Right lobe of liver (tissue), 6 donors: ENCODE data around the gene ZBTB14. TPM values are rescaled to one million over a fixed set of nuclear protein-coding genes. Genes with fewer than 3 reads are reported as not detected.

ENCODE experiments used
- ATAC-seq, 4 donors: fragments of 200-7000 bp; cut with Tn5 transposase; one replicate each; pipeline ENCODE4 v1.9.1; 2020; ENCODE audit warnings: mild to moderate bottlenecking in 4 of 4, moderate library complexity in 4 of 4
- DNase-seq, 3 donors: peaks; one replicate each; pipeline ENCODE4 v3.0.0-alpha.2; 2020
- H3K27ac ChIP-seq, 3 donors: fragments of 200-600 bp; one replicate each; pipeline ENCODE4 v1.8.0; 2022
- H3K27me3 ChIP-seq, 2 donors: fragments of 200-600 bp; one replicate each; pipeline ENCODE4 v1.8.0; 2022
- H3K36me3 ChIP-seq, 4 donors: fragments of 200-600 bp; sonication (generic) in 1 of 4; one replicate each; pipeline versions ENCODE4 v1.5.1 to v1.8.0; 2017 to 2022; ENCODE audit warnings: control low read depth in 1 of 4
- H3K4me1 ChIP-seq, 4 donors: fragments of 200-600 bp; sonication (generic) in 1 of 4; one replicate each; pipeline versions ENCODE4 v1.5.1 to v1.8.0; 2017 to 2022; ENCODE audit warnings: control low read depth in 1 of 4
- H3K4me3 ChIP-seq, 3 donors: fragments of 200-600 bp; one replicate each; pipeline ENCODE4 v1.8.0; 2022
- H3K9me3 ChIP-seq, 4 donors: fragments of 200-600 bp; sonication (generic) in 1 of 4; one replicate each; pipeline versions ENCODE4 v1.5.1 to v1.8.0; 2017 to 2022; ENCODE audit warnings: control low read depth in 1 of 4
- POLR2A ChIP-seq: fragments of 450-650 bp; IDR thresholded peaks from one replicate; pipeline ENCODE4 v1.6.1; 2017; ENCODE audit warnings: antibody characterized with exemption, mild to moderate bottlenecking
- WGBS: methylation state at CpG from one replicate; pipeline ENCODE4 v1.1.6; 2018; ENCODE audit warnings: low coverage, low lambda C conversion rate; ENCODE audit not compliant: insufficient coverage; ENCODE audit errors: missing lambda C conversion rate; 5-methylcytosine and 5-hydroxymethylcytosine counted together
- intact Hi-C, 2 donors: fragments of 100-400 bp; cut with DNase I; formaldehyde crosslinking; loops; one replicate each; pipeline versions ENCODE4 v1.11.2 to v1.14.1; 2022
- total RNA-seq, 6 experiments: library from RNA; depleted of rRNA in 2 of 6; stranded (reverse); fragments of >200 nt in 2 of 6; fragmentation: NEBNext Ultra II Directional in 3 of 6; extraction: Animal tissue kit (Norgen Biotek cat#: 25700) in 3 of 6; gene quantifications; one replicate each; pipeline versions ENCODE4 v1.1.0 to v1.2.4, GENCODE V29; 2016 to 2023
- TF ChIP-seq, protein P1 (sequence below), 4 donors: fragments of 200-600 bp in 3 of 4; fragments of 450-650 bp in 1 of 4; IDR thresholded peaks; one replicate each; pipeline versions ENCODE4 v1.5.1 to v1.8.0; 2016 to 2022; ENCODE audit warnings: antibody characterized with exemption in 4 of 4, mild to moderate bottlenecking in 2 of 4
- donor health status: DM: no; HTN: yes; CAD: no.
- donor health status: DM: no; HTN: no; CAD: no.
- donor health status: DM: no; HTN: no; CAD: no.
- donor health status: DM: no; HTN: yes; CAD: no.
- donor health status: DM: no; HTN: yes; CAD: no.

ZBTB14 gene
- total RNA-seq, 6 experiments from 2014 or later, result 4.3 to 7.2 (median 5.9) TPM

DNA sequence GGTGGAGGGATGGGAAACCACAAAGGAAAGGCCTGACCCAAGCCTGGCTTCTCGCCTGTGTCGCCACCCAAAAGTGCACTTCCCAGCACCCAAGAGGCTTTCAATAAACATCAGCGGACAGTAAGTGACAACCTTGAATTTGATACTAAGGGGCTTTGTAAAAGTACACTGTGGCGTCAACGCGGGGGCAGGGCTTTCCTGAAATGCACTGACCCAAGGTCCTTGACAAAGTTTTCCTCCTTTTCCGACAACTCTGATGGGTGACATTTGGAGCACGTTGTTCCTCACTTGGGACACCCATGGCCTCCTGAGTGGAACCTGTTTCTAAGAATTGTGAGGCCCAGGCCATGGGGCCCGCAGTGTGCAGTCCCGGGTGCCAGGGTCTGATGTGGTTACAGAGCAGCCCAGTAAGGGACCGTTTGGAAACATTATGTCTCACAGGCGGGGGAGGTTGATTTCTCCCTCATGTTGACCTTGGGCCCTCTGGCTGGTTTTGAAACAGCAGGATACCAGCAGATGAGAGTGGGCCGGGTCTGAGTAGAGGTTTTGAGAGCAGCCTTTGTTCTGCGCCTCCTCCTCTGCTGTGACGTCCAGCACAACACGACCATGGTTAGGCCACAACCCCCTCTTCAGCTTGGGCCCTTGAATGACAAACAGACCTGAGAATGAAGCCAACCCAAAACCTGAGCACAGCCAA lies 2.8 kb upstream of the ZBTB14 start:
- Histone ChIP-seq H3K27ac (no peak overlapping the region), H3K9me3 (no peaks in the 10 kb centered on the region), H3K4me1 (no peaks in the 10 kb centered on the region), H3K36me3 (no peaks in the 10 kb centered on the region), H3K27me3 (no peaks in the 10 kb centered on the region), H3K4me3 (no peak overlapping the region)
- ATAC-seq (no peak), DNase-seq (no peak)
- WGBS, result 38% methylated on average over 3 of the region's 16 CpGs
- TF ChIP-seq, protein P1, sequence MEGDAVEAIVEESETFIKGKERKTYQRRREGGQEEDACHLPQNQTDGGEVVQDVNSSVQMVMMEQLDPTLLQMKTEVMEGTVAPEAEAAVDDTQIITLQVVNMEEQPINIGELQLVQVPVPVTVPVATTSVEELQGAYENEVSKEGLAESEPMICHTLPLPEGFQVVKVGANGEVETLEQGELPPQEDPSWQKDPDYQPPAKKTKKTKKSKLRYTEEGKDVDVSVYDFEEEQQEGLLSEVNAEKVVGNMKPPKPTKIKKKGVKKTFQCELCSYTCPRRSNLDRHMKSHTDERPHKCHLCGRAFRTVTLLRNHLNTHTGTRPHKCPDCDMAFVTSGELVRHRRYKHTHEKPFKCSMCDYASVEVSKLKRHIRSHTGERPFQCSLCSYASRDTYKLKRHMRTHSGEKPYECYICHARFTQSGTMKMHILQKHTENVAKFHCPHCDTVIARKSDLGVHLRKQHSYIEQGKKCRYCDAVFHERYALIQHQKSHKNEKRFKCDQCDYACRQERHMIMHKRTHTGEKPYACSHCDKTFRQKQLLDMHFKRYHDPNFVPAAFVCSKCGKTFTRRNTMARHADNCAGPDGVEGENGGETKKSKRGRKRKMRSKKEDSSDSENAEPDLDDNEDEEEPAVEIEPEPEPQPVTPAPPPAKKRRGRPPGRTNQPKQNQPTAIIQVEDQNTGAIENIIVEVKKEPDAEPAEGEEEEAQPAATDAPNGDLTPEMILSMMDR (IDR thresholded peaks at IDR 0.05), result no peak
- TF ChIP-seq POLR2A, result no peak
- intact Hi-C loops, result no loop called here

DNA sequence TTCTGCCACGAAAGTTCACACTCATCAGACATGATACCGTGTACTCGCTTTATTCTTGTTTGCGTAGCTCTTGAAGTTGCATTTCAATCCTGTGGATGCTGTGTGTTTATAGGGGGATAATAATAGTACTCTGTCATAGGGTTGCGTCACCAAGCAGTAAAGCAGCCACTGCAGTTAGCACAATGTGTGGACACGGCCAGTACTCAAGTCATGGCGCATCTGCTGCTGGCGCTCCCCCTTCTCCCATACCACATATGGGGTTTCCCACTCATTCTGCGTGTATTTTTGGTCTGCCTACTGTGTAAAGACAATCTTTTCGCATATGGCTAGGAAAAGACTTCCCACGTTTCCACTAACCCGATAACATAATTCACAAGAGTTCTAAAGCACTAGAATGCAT lies 2.1 kb upstream of the ZBTB14 start:
- intact Hi-C loops, result no loop called here
- Histone ChIP-seq H3K9me3 (no peaks in the 10 kb centered on the region), H3K27ac (no peak overlapping the region), H3K36me3 (no peaks in the 10 kb centered on the region), H3K27me3 (no peaks in the 10 kb centered on the region), H3K4me1 (no peaks in the 10 kb centered on the region), H3K4me3 (no peak overlapping the region)
- 93% methylated on average over 10 of the region's 12 CpGs for WGBS
- ATAC-seq (no peak), DNase-seq (no peak)
- no peak for TF ChIP-seq POLR2A
- TF ChIP-seq, protein P1 (IDR thresholded peaks at IDR 0.05), result no peak

DNA sequence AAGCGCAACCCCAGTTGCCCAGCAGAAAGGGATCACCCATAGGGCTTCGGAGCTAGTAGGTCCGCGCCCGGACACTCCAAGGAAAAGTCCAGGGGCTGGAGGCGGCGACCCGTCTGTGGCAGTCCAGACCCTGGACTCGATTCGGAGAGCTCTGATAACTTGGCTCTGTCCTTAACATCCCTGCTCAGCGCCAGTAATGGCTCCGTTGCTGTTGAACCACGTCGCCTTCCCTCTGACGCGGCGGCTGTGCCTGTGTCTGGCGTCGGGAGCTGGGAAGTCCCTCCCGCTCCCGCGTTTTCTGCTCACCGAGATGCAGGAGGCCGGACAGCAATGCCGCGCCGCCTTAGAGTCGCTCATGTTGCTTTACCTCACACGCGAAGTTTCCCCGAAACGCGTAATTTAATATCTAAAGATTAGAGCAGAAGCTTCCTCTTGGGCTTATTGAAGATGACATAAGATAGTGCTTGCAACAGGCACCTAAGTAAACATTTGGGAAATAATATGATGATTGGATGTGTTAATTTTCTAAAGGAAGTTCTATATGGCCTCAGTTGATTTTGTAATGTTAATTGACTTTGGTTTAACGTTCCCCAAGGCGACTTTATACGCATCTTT lies 1.3 kb upstream of the ZBTB14 start:
- WGBS, result 5% methylated on average over 20 of the region's 36 CpGs

DNA sequence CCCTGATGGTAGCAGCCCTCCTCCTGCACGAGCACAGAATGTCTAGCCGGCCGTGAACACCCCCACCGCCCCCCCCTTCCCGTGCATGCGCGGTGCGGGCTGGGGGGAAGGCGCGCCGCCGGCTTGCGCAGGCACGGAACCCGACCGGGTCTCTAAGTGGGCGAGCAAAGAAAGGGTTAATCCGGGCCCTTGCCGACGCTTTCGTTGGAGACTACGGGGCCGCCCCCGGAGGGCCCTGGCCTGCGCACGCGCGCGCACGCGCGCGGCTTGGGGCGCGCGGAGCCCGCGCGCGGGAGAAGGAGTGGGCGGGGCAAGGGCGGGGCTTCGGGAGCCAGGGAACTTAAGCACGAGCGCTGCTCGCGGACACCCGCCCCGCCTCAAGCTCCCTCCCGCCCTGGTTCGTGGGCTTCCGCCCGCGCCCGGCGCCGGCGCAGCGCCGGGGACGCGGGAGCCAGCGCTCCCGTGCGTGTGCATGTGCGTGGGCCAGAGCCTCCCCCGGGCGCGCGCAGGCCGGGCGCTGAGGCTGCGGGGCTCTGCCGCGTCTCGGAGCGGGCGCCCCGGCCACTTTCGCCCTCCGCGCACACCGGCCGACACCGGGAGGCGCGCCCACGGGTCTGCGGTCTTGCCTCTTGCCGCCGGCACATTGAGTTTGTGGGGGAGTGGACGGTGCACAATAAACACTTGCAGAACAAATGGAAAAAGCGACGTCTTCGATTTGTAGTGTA lies 617 bp upstream of the ZBTB14 start:
- ATAC-seq (peak; percentile 86 to 90 (median 88)), DNase-seq (peak; percentile 97 to 98 (median 98))
- H3K27me3 ChIP-seq, result no peaks in the 10 kb centered on the region
- intact Hi-C loops, result no loop called here
- TF ChIP-seq, protein P1 (IDR thresholded peaks at IDR 0.05), result no peak
- peak; percentile 74 for TF ChIP-seq POLR2A
- peak overlapping the region; percentile 70 to 82 (median 70) for H3K4me3 ChIP-seq
- no peaks in the 10 kb centered on the region for H3K4me1 ChIP-seq
- 0% methylated on average over 17 of the region's 95 CpGs for WGBS
- H3K36me3 ChIP-seq, result peaks cover 0 to 4% (median under 1%) of the 10 kb centered on the region in 4 donors
- peak overlapping the region; percentile 76 to 93 (median 92) for H3K27ac ChIP-seq
- no peaks in the 10 kb centered on the region for H3K9me3 ChIP-seq

More for the DNA sequence above, 1.3 kb upstream of the ZBTB14 start:
- intact Hi-C loops, result no loop called here
- Histone ChIP-seq H3K36me3 (no peaks in the 10 kb centered on the region), H3K27me3 (no peaks in the 10 kb centered on the region), H3K9me3 (no peaks in the 10 kb centered on the region), H3K27ac (peak overlapping the region; percentile 68 to 93 (median 82)), H3K4me3 (peak overlapping the region; percentile 52 to 82 (median 70)), H3K4me1 (no peaks in the 10 kb centered on the region)
- peak; percentile 76 to 81 (median 78) for DNase-seq
- ATAC-seq, result peak; percentile 6 to 56 (median 30)
- TF ChIP-seq, protein P1 (IDR thresholded peaks at IDR 0.05), result no peak
- no peak for TF ChIP-seq POLR2A
